Measurements from ENCODE around the gene TMEM120A. TPM values are rescaled to one million over a fixed set of nuclear protein-coding genes. Genes with fewer than 3 reads are reported as not detected.

The TMEM120A gene
- polyA plus RNA-seq, 1 donor (not counting 4 experiments of a cell fraction or from before 2014, with no cell fraction given): 47.0 TPM

DNA sequence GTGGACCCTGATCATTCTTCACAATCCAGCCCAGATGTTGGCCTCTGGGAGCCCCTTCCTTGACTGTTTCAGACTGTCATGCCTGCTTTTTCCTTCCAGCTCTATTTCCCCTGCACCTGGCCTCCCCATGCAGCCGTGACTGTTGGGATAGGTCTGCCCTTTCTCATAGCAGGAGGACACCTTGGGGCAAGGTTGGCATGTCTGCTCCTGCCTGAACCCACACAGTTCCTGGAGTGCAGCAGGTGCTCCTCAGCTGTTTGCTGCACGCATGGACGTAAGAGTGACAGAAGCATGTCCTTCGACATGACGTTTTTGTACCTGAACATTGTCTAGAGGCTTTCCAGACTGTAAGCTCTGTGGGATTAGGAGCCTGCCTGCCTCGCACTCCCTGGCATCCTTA lies 55.5 kb downstream of the TMEM120A start:
- FAIRE-seq: peak; percentile 5
- H3K27me3 ChIP-seq (ENCODE audit: control insufficient read depth, extremely low read depth, insufficient read depth, low read length): no peaks in the 10 kb centered on the region
- no peak for DNase-seq (ENCODE audit: low read depth, low spot score)
- H3K79me2 ChIP-seq (ENCODE audit: control insufficient read depth, insufficient read depth, low read length): peaks cover 9% of the 10 kb centered on the region
- H3K36me3 ChIP-seq (ENCODE audit: control insufficient read depth in 2 of 2, extremely low read depth in 1 of 2, insufficient read depth in 2 of 2, low read length in 2 of 2): peaks cover 1 to 7% of the 10 kb centered on the region in 2 experiments
- H4K20me1 ChIP-seq (ENCODE audit: control insufficient read depth, extremely low read depth, insufficient read depth, low read length): peaks cover 2% of the 10 kb centered on the region
- H3K9me1 ChIP-seq (ENCODE audit: control insufficient read depth, extremely low read depth, insufficient read depth, low read length): no peaks in the 10 kb centered on the region
- dilution Hi-C loops (cut with MboI; ENCODE audit: extremely low pct_ligation_motif_present, low sequenced_read_pairs): no loop called here
- no peak for TF ChIP-seq EZH2 (IDR thresholded peaks at IDR 0.05; ENCODE audit: low read length)
- TF ChIP-seq, protein P1, sequence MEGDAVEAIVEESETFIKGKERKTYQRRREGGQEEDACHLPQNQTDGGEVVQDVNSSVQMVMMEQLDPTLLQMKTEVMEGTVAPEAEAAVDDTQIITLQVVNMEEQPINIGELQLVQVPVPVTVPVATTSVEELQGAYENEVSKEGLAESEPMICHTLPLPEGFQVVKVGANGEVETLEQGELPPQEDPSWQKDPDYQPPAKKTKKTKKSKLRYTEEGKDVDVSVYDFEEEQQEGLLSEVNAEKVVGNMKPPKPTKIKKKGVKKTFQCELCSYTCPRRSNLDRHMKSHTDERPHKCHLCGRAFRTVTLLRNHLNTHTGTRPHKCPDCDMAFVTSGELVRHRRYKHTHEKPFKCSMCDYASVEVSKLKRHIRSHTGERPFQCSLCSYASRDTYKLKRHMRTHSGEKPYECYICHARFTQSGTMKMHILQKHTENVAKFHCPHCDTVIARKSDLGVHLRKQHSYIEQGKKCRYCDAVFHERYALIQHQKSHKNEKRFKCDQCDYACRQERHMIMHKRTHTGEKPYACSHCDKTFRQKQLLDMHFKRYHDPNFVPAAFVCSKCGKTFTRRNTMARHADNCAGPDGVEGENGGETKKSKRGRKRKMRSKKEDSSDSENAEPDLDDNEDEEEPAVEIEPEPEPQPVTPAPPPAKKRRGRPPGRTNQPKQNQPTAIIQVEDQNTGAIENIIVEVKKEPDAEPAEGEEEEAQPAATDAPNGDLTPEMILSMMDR (optimal IDR thresholded peaks at IDR 0.05 in 1 of 3, IDR thresholded peaks at IDR 0.05 in 1 of 3, conservative IDR thresholded peaks at IDR 0.05 in 1 of 3; ENCODE audit: extremely low read depth in 1 of 3, insufficient read depth in 2 of 3, low read length in 3 of 3): no peak
- no peak overlapping the region for H3K9ac ChIP-seq (ENCODE audit: control insufficient read depth, extremely low read depth, insufficient read depth, low read length)
- no peak overlapping the region for H3K27ac ChIP-seq (ENCODE audit: control insufficient read depth, insufficient read depth, low read length)
- no peaks in the 10 kb centered on the region for H3K9me3 ChIP-seq (ENCODE audit: control insufficient read depth, low read depth, low read length)
- no peak overlapping the region for H2AFZ ChIP-seq (ENCODE audit: control insufficient read depth, low read length)
- H3K4me3 ChIP-seq (ENCODE audit: control insufficient read depth in 2 of 3, extremely low read depth in 1 of 3, insufficient read depth in 2 of 3, low read depth in 1 of 3, low read length in 3 of 3): no peak overlapping the region
- peaks cover 21% of the 10 kb centered on the region for H3K4me1 ChIP-seq (ENCODE audit: control insufficient read depth, extremely low read depth, insufficient read depth, low read length)
- H3K4me2 ChIP-seq (ENCODE audit: control insufficient read depth, extremely low read depth, insufficient read depth, low read depth, low read length): no peak overlapping the region

DNA sequence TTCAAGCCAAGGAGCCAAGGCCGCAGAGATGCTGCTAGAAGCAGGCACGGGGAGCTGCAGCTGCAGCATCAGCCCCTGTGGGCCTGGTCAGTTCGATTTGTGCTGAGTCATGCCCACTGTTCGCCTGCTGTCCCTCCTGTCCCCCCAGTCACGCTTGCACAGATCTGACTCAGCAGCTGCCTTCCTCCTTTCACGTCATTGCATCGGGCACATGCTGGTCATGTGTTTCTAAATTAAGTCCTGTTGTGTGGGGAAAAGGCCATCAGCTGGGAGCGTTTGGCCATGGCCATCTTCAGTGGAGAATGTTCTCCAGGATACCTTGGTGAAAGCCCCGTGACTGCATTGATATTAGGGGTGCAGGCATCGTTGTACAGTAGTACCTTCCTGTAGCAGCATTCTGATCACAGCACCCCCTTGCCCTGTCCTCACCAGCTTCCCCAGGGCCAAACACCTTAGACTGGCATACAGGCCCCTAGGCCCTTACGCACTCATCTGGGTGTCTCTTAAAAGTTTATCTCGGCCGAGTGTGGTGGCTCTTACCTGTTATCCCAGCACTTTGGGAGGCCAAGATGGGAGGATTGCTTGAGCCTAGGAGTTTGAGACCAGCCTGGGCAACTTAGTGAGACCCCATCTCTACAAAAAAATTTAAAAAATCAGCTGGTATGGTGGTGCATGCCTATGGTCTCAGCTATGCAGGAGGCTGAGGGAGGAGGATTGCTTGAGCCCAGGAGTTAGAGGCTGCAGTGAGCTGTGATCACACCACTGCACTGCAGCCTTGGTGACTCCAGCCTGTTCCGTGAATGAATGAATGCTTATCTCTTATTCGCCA lies 56.2 kb downstream of the TMEM120A start:
- no peak overlapping the region for H3K27ac ChIP-seq (ENCODE audit: control insufficient read depth, insufficient read depth, low read length)
- DNase-seq (ENCODE audit: low read depth, low spot score) (no peak), FAIRE-seq (no peak)
- H3K4me1 ChIP-seq (ENCODE audit: control insufficient read depth, extremely low read depth, insufficient read depth, low read length): peaks cover 16% of the 10 kb centered on the region
- no peaks in the 10 kb centered on the region for H3K9me3 ChIP-seq (ENCODE audit: control insufficient read depth, low read depth, low read length)
- H3K9me1 ChIP-seq (ENCODE audit: control insufficient read depth, extremely low read depth, insufficient read depth, low read length): no peaks in the 10 kb centered on the region
- H2AFZ ChIP-seq (ENCODE audit: control insufficient read depth, low read length): no peak overlapping the region
- no peak overlapping the region for H3K4me2 ChIP-seq (ENCODE audit: control insufficient read depth, extremely low read depth, insufficient read depth, low read depth, low read length)
- peaks cover 9% of the 10 kb centered on the region for H3K79me2 ChIP-seq (ENCODE audit: control insufficient read depth, insufficient read depth, low read length)
- peaks cover 2% of the 10 kb centered on the region for H4K20me1 ChIP-seq (ENCODE audit: control insufficient read depth, extremely low read depth, insufficient read depth, low read length)
- peaks cover 1 to 7% of the 10 kb centered on the region in 2 experiments for H3K36me3 ChIP-seq (ENCODE audit: control insufficient read depth in 2 of 2, extremely low read depth in 1 of 2, insufficient read depth in 2 of 2, low read length in 2 of 2)
- H3K9ac ChIP-seq (ENCODE audit: control insufficient read depth, extremely low read depth, insufficient read depth, low read length): no peak overlapping the region
- TF ChIP-seq, protein P1 (optimal IDR thresholded peaks at IDR 0.05 in 1 of 3, IDR thresholded peaks at IDR 0.05 in 1 of 3, conservative IDR thresholded peaks at IDR 0.05 in 1 of 3; ENCODE audit: extremely low read depth in 1 of 3, insufficient read depth in 2 of 3, low read length in 3 of 3): no peak
- no peak for TF ChIP-seq EZH2 (IDR thresholded peaks at IDR 0.05; ENCODE audit: low read length)
- dilution Hi-C loops (cut with MboI; ENCODE audit: extremely low pct_ligation_motif_present, low sequenced_read_pairs): no loop called here
- no peak overlapping the region for H3K4me3 ChIP-seq (ENCODE audit: control insufficient read depth in 2 of 3, extremely low read depth in 1 of 3, insufficient read depth in 2 of 3, low read depth in 1 of 3, low read length in 3 of 3)
- no peaks in the 10 kb centered on the region for H3K27me3 ChIP-seq (ENCODE audit: control insufficient read depth, extremely low read depth, insufficient read depth, low read length)

Small RNA genes lying within 50 kb of the gene (small RNA-seq; reads per million reads assigned to genes)
- gene SNORA14A (ENCODE audit: insufficient read length in 3 of 3, low read depth in 3 of 3, low replicate concordance in 1 of 3): 0.07 to 0.67 (median 0.50) reads per million in 3 experiments

Other genes starting within 250 kb of the TMEM120A start
- gene CCL26, start 222.4 kb downstream of the TMEM120A start, polyA plus RNA-seq: 0.20 TPM in 1 of 3 replicates, not detected in the others
- not detected in 3 replicates for gene CCL24, start 180.8 kb downstream of the TMEM120A start, polyA plus RNA-seq
- gene RHBDD2, start 115.6 kb downstream of the TMEM120A start, polyA plus RNA-seq: 24.1 to 35.4 TPM (median 26.3 TPM) in 3 replicates
- gene POR, start 79.4 kb downstream of the TMEM120A start, polyA plus RNA-seq: 25.9 to 35.0 TPM (median 28.6 TPM) in 3 replicates
- 68.9 to 96.1 TPM (median 76.2 TPM) in 3 replicates for gene STYXL1, start 53.4 kb upstream of the TMEM120A start, polyA plus RNA-seq
- 83.8 to 166 TPM (median 156 TPM) in 3 replicates for gene MDH2, start 53.5 kb upstream of the TMEM120A start, polyA plus RNA-seq
- gene SRRM3, start 207.3 kb upstream of the TMEM120A start, polyA plus RNA-seq: 0.30 to 0.52 TPM (median 0.46 TPM) in 3 replicates

Data from keratinocyte (primary cell).